HepG2 (cell line): ENCODE data around the gene DCUN1D2. TPM values are rescaled to one million over a fixed set of nuclear protein-coding genes. Genes with fewer than 3 reads are reported as not detected.

ENCODE experiments used
- ATAC-seq: fragments of 200-7000 bp; cut with Tn5 transposase; 3 replicates; pipeline ENCODE4 v1.9.1; 2020; ENCODE audit warnings: mild to moderate bottlenecking, moderate library complexity
- BruUV-seq: library from RNA; stranded (reverse); fragments of 400-500 nt; replicated peaks from 2 replicates; lab custom pipeline; 2021; lab: Mats Ljungman, UMichigan
- CTCF ChIA-PET: fragments of 300-600 bp; formaldehyde crosslinking; extraction: SDS; loops from one replicate; lab custom pipeline; 2021; ENCODE audit warnings: low total read pairs, inconsistent platforms, low intra/inter-chr PET ratio; lab: Yijun Ruan, JAX
- POLR2A ChIA-PET: fragments of 350-600 bp; sonication (Branson Sonifier 250); formaldehyde crosslinking; loops from one replicate; lab custom pipeline; 2020; ENCODE audit warnings: antibody characterized with exemption, inconsistent platforms; lab: Yijun Ruan, JAX
- DNase-seq: peaks from one replicate; pipeline ENCODE4 v3.0.0-alpha.2; 2015; ENCODE audit warnings: low spot score
- FAIRE-seq: peaks from 3 replicates; lab custom pipeline; 2011; peaks lifted over from hg19 to GRCh38; lab: Jason Lieb, UNC
- H2AFZ ChIP-seq: one replicate; pipeline ENCODE4 v1.6.1; 2011; ENCODE audit warnings: low read length, inconsistent platforms
- H3K27ac ChIP-seq: fragments of 300-600 bp; 3 replicates; pipeline ENCODE4 v1.8.0; 2011; ENCODE audit warnings: mixed run types, mild to moderate bottlenecking, mixed read lengths, low read length, inconsistent platforms; ENCODE audit not compliant: insufficient read depth; ENCODE audit errors: extremely low read length
- H3K27me3 ChIP-seq, 2 experiments: fragments of 200-600 bp in 1 of 2; 2 replicates in 1 of 2; 3 replicates in 1 of 2; pipeline versions ENCODE4 v1.6.0 to v1.8.0; 2011; ENCODE audit warnings: low read length in 2 of 2, mild to moderate bottlenecking in 2 of 2, moderate library complexity in 2 of 2, inconsistent platforms in 1 of 2; ENCODE audit not compliant: insufficient read depth in 2 of 2, control insufficient read depth in 1 of 2
- H3K36me3 ChIP-seq, 2 experiments: fragments of 200-600 bp in 1 of 2; replicated peaks in 1 of 2; 2 replicates in 1 of 2; 3 replicates in 1 of 2; pipeline versions ENCODE4 v1.5.1 to v1.8.0; 2011; ENCODE audit warnings: low read length in 2 of 2, inconsistent platforms in 1 of 2; ENCODE audit not compliant: insufficient read depth in 2 of 2, control insufficient read depth in 1 of 2
- H3K4me1 ChIP-seq: 2 replicates; pipeline ENCODE4 v1.5.1; 2012; ENCODE audit warnings: low read length, inconsistent platforms; ENCODE audit not compliant: insufficient read depth
- H3K4me2 ChIP-seq: 2 replicates; pipeline ENCODE4 v1.6.0; 2011; ENCODE audit warnings: low read depth, low read length, inconsistent platforms
- H3K4me3 ChIP-seq, 3 experiments: fragments of 200-600 bp in 1 of 3; sonication (generic), shearing (Covaris generic) in 1 of 3; replicated peaks in 1 of 3; 2 replicates each; pipeline ENCODE4 v1.5.1; 2011 to 2016; ENCODE audit warnings: low read length in 3 of 3, inconsistent platforms in 2 of 3, low read depth in 2 of 3, mild to moderate bottlenecking in 2 of 3, control low read depth in 1 of 3, mixed read lengths in 1 of 3; ENCODE audit not compliant: insufficient read depth in 1 of 3
- H3K79me2 ChIP-seq: one replicate; pipeline ENCODE4 v1.6.1; 2011; ENCODE audit warnings: low read length, inconsistent platforms; ENCODE audit not compliant: insufficient read depth
- H3K9ac ChIP-seq: 2 replicates; pipeline ENCODE4 v1.6.0; 2011; ENCODE audit warnings: mild to moderate bottlenecking, low read depth, low read length, inconsistent platforms; ENCODE audit not compliant: insufficient read depth
- H3K9me3 ChIP-seq: 2 replicates; pipeline ENCODE4 v1.5.1; 2012; ENCODE audit warnings: mild to moderate bottlenecking, low read length
- H4K20me1 ChIP-seq: 2 replicates; pipeline ENCODE4 v1.6.0; 2011; ENCODE audit warnings: inconsistent platforms, mild to moderate bottlenecking, low read length, moderate library complexity; ENCODE audit not compliant: insufficient read depth
- CBX1 ChIP-seq: IDR thresholded peaks from one replicate; pipeline ENCODE4 v1.6.1; 2016; ENCODE audit warnings: antibody characterized with exemption, low read depth
- GATA4 ChIP-seq: sonication (generic); IDR thresholded peaks from 2 replicates; pipeline ENCODE4 v1.6.1; 2016; ENCODE audit warnings: antibody characterized with exemption, low read depth, borderline replicate concordance
- GFI1 ChIP-seq: sonication (generic); formaldehyde crosslinking; IDR thresholded peaks from 2 replicates; pipeline ENCODE4 v1.5.0; 2020; ENCODE audit warnings: missing genetic modification reagents, mild to moderate bottlenecking, borderline replicate concordance
- NONO ChIP-seq, 2 experiments: fragments of 450-650 bp in 1 of 2; sonication (generic) in 1 of 2; formaldehyde crosslinking in 1 of 2; IDR thresholded peaks in 1 of 2; conservative IDR thresholded peaks in 1 of 2; 2 replicates each; pipeline versions ENCODE4 v1.6.1 to v1.8.0; 2017 to 2022; ENCODE audit warnings: mild to moderate bottlenecking in 1 of 2, missing genetic modification reagents in 1 of 2, moderate library complexity in 1 of 2
- ZBTB20 ChIP-seq: sonication (generic); formaldehyde crosslinking; IDR thresholded peaks from 2 replicates; pipeline ENCODE4 v1.8.1; 2023; ENCODE audit warnings: missing genetic modification reagents, low read depth, mild to moderate bottlenecking, borderline replicate concordance
- ZNF331 ChIP-seq: sonication (generic); formaldehyde crosslinking; IDR thresholded peaks from 2 replicates; pipeline ENCODE4 v1.4.0; 2020; ENCODE audit warnings: missing genetic modification reagents
- ZNF501 ChIP-seq: sonication (generic); formaldehyde crosslinking; IDR thresholded peaks from 2 replicates; pipeline ENCODE4 v1.5.1; 2020; ENCODE audit warnings: mild to moderate bottlenecking, moderate library complexity, missing genetic modification reagents
- ZNF660 ChIP-seq: sonication (generic); formaldehyde crosslinking; IDR thresholded peaks from 2 replicates; pipeline ENCODE4 v1.5.1; 2020; ENCODE audit warnings: mild to moderate bottlenecking, low read depth, missing genetic modification reagents, borderline replicate concordance
- ZSCAN31 ChIP-seq: sonication (generic); formaldehyde crosslinking; IDR thresholded peaks from 2 replicates; pipeline ENCODE4 v1.5.0; 2020; ENCODE audit warnings: low read depth, mild to moderate bottlenecking, missing genetic modification reagents
- WGBS: methylation state at CpG from one replicate; pipeline ENCODE4 v1.1.6; 2017; ENCODE audit warnings: low lambda C conversion rate; 5-methylcytosine and 5-hydroxymethylcytosine counted together
- in situ Hi-C: cut with HindIII; loops from 2 replicates; pipeline ENCODE4 v1.10.0; 2017; ENCODE audit warnings: low pct_unique_long_range_greater_than_20kb; ENCODE audit not compliant: extremely low pct_ligation_motif_present
- intact Hi-C: fragments of 100-400 bp; cut with micrococcal nuclease; formaldehyde crosslinking; loops from one replicate; pipeline ENCODE4 v1.10.0; 2022; ENCODE audit not compliant: unreplicated experiment
- polyA plus RNA-seq, 8 experiments: library from polyadenylated mRNA; depleted of rRNA in 3 of 8; stranded (reverse) in 7 of 8; unstranded in 1 of 8; fragments of >200 nt; fragmentation: Illumina TruSeq in 4 of 8; extraction: Trizol in 4 of 8; gene quantifications; 2 replicates each; pipeline versions ENCODE4 v1.2.1 to v1.2.3, GENCODE V29; 2011 to 2016; ENCODE audit warnings: low read depth in 4 of 8, missing spikeins in 1 of 8, mixed read lengths in 1 of 8; ENCODE audit not compliant: insufficient read depth in 1 of 8
- total RNA-seq, 5 experiments: library from RNA; depleted of rRNA; stranded (reverse); fragments of >200 nt; fragmentation: Illumina TruSeq; extraction: Trizol; gene quantifications; 2 replicates each; pipeline ENCODE4 v1.2.3, GENCODE V29; 2016; ENCODE audit warnings: low read depth in 1 of 5
- TF ChIP-seq, protein P1 (sequence below): sonication (generic); formaldehyde crosslinking; IDR thresholded peaks from 2 replicates; pipeline ENCODE4 v1.8.1; 2023; ENCODE audit warnings: mild to moderate bottlenecking, inconsistent platforms, moderate library complexity, missing genetic modification reagents, borderline replicate concordance

DCUN1D2 gene
- total and polyA plus RNA-seq, 2 of the 13 experiments (the other 11 are each of a cell fraction or from before 2014, with no cell fraction given): 9.1 to 9.6 TPM

DNA sequence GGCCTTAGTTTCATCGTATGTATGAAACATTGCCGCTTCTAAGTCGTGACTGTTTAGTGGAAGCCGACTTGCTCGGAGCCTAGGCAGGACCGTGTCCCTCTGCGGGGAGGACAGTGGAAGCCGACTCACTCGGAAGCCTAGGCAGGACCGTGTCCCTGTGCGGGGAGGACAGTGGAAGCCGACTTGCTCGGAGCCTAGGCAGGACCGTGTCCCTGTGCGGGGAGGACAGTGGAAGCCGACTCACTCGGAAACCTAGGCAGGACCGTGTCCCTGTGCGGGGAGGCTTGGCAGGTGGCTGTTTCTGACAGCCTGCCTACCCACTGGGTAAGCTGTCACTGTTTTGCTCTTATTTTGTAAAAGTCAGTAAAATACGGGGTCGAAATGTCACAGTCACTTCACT is 20.4 kb upstream of the DCUN1D2 start:
- CTCF ChIA-PET: no interaction called here
- in situ Hi-C loops: no loop called here
- Histone ChIP-seq H3K4me2 (no peak overlapping the region), H3K27me3 (no peaks in the 10 kb centered on the region), H3K36me3 (peaks cover 12 to 34% of the 10 kb centered on the region in 2 experiments), H3K9ac (no peak overlapping the region), H3K4me1 (no peaks in the 10 kb centered on the region), H3K79me2 (no peaks in the 10 kb centered on the region), H2AFZ (no peak overlapping the region), H3K27ac (no peak overlapping the region), H4K20me1 (0 out of 2 replicates have a peak, but pooled peaks cover 5% of the 10 kb centered on the region), H3K9me3 (no peaks in the 10 kb centered on the region), H3K4me3 (no peak overlapping the region)
- FAIRE-seq (no peak), DNase-seq (no peak), ATAC-seq (no peak)
- POLR2A ChIA-PET: no interaction called here
- over 99% methylated on average over 15 of the region's 21 CpGs for WGBS
- intact Hi-C loops: no loop called here
- TF ChIP-seq ZNF331 (CRISPR knock-in tag) (no peak), CBX1 (no peak), GATA4 (no peak), ZNF501 (CRISPR knock-in tag) (no peak), GFI1 (CRISPR knock-in tag) (no peak), ZNF660 (CRISPR knock-in tag) (no peak), ZSCAN31 (no peak), ZBTB20 (no peak), NONO (IDR thresholded peaks at IDR 0.05) (no peak), NONO (CRISPR knock-in tag; conservative IDR thresholded peaks at IDR 0.05) (no peak)
- TF ChIP-seq, protein P1, sequence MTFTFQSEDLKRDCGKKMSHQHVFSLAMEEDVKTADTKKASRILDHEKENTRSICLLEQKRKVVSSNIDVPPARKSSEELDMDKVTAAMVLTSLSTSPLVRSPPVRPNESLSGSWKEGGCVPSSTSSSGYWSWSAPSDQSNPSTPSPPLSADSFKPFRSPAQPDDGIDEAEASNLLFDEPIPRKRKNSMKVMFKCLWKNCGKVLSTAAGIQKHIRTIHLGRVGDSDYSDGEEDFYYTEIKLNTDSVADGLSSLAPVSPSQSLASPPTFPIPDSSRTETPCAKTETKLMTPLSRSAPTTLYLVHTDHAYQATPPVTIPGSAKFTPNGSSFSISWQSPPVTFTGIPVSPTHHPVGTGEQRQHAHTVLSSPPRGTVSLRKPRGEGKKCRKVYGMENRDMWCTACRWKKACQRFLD (CRISPR knock-in tag): no peak
- BruUV-seq: no TSS peak
